NB4 (cell line): ENCODE results near the gene GPR137C.

ENCODE experiments used
- DNase-seq: peaks from one replicate; pipeline ENCODE4 v3.0.0; 2010; ENCODE audit warnings: low read depth
- H3K4me3 ChIP-seq: one replicate; pipeline ENCODE4 v1.5.1; 2011; ENCODE audit warnings: mild to moderate bottlenecking, low read depth, low read length, moderate library complexity
- MYC ChIP-seq: IDR thresholded peaks from 2 replicates; pipeline ENCODE4 v1.6.1; 2011; ENCODE audit warnings: low read depth, low read length
- POLR2A ChIP-seq: IDR thresholded peaks from 2 replicates; pipeline ENCODE4 v1.6.1; 2011; ENCODE audit warnings: mild to moderate bottlenecking; ENCODE audit not compliant: insufficient read length; ENCODE audit errors: extremely low read depth
- TF ChIP-seq, protein P1 (sequence below): IDR thresholded peaks from one replicate; pipeline ENCODE4 v1.5.1; 2012; ENCODE audit warnings: low read depth, low read length
- TF ChIP-seq, protein P2 (sequence below): IDR thresholded peaks from 2 replicates; pipeline ENCODE4 v1.6.1; 2011; ENCODE audit warnings: low read depth, low read length

Gene GPR137C

DNA sequence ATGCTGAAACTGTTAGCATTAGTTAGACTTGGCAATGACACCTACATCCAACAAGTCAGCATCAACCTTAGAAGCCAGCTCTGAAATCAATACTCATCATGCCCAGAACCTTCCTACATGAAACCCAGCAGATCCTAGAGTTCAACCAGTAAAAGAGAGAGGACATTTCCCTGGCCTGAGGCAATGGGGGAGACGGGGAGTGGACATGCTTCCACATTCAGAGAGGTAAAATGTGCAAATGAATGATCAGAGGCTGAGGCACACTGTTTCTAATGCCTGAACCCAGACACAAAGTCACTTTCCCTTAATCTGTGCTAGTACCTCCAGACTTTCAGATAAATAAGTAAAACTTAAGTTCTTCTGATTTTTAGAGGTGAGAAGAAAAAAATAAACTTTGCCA, 108.2 kb downstream of the GPR137C start:
- no peak for DNase-seq

DNA sequence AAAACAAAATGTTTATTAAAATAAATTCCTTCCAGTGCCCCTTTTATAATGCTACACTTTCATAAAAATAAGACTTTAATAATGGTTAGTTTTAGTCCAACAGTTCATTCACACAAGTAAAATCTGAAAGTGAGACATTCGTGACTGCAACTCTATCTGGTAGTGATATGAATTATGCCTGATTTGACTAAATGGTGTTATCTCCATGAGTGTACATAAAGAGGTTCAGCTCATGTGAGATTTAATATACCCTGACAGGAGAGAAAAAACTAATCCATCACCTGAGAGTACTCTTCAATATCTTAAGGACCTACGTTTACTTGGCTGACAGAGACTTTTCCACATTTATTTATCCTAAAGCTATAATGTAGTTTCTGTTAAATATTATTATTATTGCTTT, 108.7 kb downstream of the GPR137C start:
- no peak overlapping the region for H3K4me3 ChIP-seq
- DNase-seq = no peak
- TF ChIP-seq, protein P1, sequence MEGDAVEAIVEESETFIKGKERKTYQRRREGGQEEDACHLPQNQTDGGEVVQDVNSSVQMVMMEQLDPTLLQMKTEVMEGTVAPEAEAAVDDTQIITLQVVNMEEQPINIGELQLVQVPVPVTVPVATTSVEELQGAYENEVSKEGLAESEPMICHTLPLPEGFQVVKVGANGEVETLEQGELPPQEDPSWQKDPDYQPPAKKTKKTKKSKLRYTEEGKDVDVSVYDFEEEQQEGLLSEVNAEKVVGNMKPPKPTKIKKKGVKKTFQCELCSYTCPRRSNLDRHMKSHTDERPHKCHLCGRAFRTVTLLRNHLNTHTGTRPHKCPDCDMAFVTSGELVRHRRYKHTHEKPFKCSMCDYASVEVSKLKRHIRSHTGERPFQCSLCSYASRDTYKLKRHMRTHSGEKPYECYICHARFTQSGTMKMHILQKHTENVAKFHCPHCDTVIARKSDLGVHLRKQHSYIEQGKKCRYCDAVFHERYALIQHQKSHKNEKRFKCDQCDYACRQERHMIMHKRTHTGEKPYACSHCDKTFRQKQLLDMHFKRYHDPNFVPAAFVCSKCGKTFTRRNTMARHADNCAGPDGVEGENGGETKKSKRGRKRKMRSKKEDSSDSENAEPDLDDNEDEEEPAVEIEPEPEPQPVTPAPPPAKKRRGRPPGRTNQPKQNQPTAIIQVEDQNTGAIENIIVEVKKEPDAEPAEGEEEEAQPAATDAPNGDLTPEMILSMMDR = no peak
- no peak for TF ChIP-seq MYC
- no peak for TF ChIP-seq POLR2A
- TF ChIP-seq, protein P2, sequence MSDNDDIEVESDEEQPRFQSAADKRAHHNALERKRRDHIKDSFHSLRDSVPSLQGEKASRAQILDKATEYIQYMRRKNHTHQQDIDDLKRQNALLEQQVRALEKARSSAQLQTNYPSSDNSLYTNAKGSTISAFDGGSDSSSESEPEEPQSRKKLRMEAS = no peak

More for the DNA sequence above, 108.2 kb downstream of the GPR137C start:
- no peak overlapping the region for H3K4me3 ChIP-seq
- TF ChIP-seq, protein P1 = no peak
- TF ChIP-seq MYC (no peak), POLR2A (no peak)
- TF ChIP-seq, protein P2 = no peak

DNA sequence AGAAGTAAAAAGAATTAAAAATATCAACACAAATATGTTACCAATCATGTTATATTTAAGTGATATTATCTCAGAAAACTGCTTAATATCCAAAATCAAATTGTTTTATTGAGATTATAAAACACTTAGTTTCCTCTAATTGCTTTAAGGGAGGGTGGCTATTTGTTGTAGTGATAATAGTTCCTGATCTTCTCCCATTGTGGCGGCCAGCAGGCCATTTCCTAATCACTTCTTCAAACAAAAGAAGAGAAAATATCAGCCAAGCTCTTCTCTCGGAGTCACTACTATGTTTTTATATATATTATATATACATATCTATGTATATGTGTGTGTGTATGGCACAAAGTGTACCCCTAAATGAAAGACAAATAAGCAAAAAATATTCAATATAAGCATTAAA, 111.2 kb downstream of the GPR137C start:
- H3K4me3 ChIP-seq = no peak overlapping the region
- DNase-seq = no peak
- TF ChIP-seq, protein P2 = no peak
- TF ChIP-seq, protein P1 = no peak
- TF ChIP-seq MYC (no peak), POLR2A (no peak)

DNA sequence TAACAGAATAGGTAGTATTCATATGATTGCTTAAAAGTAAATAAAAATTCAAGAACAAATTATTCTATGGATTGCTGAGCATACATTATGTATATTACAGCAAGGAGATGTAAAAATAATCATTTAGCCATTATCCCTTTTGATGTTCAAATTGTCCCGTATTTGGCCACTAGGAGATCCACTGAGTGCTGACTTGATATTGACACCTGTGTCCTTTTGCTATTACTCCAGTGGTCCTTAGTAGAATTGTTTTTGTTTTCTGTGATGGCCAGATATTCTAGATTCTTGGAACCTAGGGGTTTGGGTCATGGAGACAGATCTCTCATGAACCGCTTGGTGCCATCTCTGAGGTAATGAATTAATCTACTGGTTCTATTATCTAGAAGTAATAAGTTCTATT, 126.0 kb downstream of the GPR137C start:
- peak; percentile 23 for DNase-seq
- H3K4me3 ChIP-seq = no peak overlapping the region
- TF ChIP-seq, protein P1 = peak; percentile 28
- TF ChIP-seq POLR2A = no peak

DNA sequence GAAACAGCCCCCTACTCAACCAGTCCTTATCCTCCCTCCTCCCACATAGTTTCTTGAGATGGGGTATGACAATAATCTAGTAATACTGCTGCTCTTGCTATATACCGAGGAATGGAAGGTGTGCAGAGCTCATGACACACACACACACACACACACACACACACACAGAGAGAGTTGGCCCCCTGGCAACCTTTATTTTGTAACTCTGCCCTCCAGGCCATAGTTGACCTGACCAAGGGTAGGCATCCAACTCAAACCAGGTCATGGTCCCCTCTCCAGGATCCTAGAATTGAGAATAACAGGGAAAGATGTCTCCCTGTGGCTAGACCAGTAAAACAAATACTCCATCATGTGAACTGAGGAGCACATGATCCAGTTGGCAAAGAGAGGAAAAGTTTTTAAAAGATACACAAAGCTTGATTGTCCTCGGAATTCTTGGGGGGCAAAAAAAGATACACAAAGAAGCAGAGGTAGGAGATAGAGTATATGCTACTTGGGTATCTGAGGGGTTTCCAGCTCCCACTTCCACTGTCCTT, 131.4 kb downstream of the GPR137C start:
- TF ChIP-seq POLR2A = no peak
- no peak for TF ChIP-seq MYC
- TF ChIP-seq, protein P1 = no peak
- H3K4me3 ChIP-seq = no peak overlapping the region
- no peak for DNase-seq

DNA sequence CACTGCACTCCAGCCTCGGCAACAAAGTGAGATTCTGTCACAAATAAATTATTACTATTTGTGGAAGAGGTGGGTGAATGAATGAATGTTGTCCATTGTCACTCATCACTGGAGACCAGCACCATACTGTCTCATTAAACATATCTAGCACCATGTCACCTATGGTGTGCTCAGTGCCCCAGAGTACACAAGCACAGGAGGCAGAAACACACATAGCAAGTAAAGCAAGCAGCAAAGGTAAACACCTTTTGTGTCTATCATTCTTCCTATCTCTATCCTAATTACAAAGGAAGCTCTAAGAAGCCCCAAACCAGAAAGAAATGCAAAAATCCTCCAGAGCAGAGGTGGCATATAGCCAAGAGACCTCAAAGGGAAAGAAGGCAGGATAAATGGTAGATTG, 133.5 kb downstream of the GPR137C start:
- DNase-seq = no peak
- TF ChIP-seq, protein P2 = no peak
- TF ChIP-seq, protein P1 = no peak
- no peak for TF ChIP-seq POLR2A
- no peak for TF ChIP-seq MYC
- no peak overlapping the region for H3K4me3 ChIP-seq
